Testis (tissue), 2 donors: ENCODE data around the gene DHX38.
"Not testable (repeated sequence)": the region's sequence is repeated elsewhere in the genome, so short reads cannot be mapped to it uniquely, and the experiment has no call there.

Experiments used
- POLR2A ChIP-seq: fragments of 450-650 bp; IDR thresholded peaks from one replicate; pipeline ENCODE4 v1.6.1; 2017; ENCODE audit warnings: antibody characterized with exemption, mild to moderate bottlenecking, moderate library complexity
- TF ChIP-seq, protein P1 (sequence below), 3 experiments: fragments of 450-650 bp in 2 of 3; fragments of 200-600 bp in 1 of 3; sonication (generic) in 1 of 3; IDR thresholded peaks; one replicate each; pipeline ENCODE4 v1.5.1; 2016 to 2019; ENCODE audit warnings: antibody characterized with exemption in 3 of 3, mild to moderate bottlenecking in 2 of 3, moderate library complexity in 1 of 3

DNA sequence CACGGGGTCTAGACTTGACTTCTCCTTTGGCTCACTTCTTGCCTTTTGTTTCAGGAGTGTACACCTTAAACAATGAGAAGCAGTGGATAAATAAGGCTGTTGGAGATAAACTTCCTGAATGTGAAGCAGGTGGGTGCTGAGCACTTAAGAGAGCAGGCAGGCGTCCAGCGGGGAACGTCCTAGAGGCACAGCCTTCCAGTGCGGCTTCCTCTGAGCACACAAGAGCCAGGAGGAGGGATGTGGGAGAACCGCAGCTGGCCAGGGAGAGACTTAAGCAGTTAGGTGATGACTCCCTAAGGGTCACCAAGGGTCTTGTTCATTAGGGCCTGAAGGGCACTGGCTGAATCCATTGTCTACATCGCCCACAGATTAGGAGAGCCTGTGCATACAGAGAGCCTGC lies 34.6 kb upstream of the DHX38 start:
- not testable (repeated sequence) for TF ChIP-seq POLR2A
- TF ChIP-seq, protein P1, sequence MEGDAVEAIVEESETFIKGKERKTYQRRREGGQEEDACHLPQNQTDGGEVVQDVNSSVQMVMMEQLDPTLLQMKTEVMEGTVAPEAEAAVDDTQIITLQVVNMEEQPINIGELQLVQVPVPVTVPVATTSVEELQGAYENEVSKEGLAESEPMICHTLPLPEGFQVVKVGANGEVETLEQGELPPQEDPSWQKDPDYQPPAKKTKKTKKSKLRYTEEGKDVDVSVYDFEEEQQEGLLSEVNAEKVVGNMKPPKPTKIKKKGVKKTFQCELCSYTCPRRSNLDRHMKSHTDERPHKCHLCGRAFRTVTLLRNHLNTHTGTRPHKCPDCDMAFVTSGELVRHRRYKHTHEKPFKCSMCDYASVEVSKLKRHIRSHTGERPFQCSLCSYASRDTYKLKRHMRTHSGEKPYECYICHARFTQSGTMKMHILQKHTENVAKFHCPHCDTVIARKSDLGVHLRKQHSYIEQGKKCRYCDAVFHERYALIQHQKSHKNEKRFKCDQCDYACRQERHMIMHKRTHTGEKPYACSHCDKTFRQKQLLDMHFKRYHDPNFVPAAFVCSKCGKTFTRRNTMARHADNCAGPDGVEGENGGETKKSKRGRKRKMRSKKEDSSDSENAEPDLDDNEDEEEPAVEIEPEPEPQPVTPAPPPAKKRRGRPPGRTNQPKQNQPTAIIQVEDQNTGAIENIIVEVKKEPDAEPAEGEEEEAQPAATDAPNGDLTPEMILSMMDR (IDR thresholded peaks at IDR 0.05): not testable (repeated sequence)
